Fibroblast of mammary gland (primary cell): ENCODE results near the gene AADAT.
A peak's percentile ranks its signal among the peaks of the same experiment; 100 is the strongest.

Source experiments
- DNase-seq: peaks from one replicate; pipeline ENCODE4 v3.0.0-alpha.2; 2010; ENCODE audit warnings: low read depth
- H3K4me3 ChIP-seq: 2 replicates; pipeline ENCODE4 v1.5.1; 2011; ENCODE audit warnings: low read depth, mild to moderate bottlenecking, low read length, moderate library complexity; ENCODE audit not compliant: control insufficient read depth
- CTCF ChIP-seq: conservative IDR thresholded peaks from 2 replicates; pipeline ENCODE4 v1.5.1; 2011; ENCODE audit warnings: low read depth, low read length, inconsistent platforms; ENCODE audit not compliant: control insufficient read depth, insufficient read depth

The AADAT gene

DNA sequence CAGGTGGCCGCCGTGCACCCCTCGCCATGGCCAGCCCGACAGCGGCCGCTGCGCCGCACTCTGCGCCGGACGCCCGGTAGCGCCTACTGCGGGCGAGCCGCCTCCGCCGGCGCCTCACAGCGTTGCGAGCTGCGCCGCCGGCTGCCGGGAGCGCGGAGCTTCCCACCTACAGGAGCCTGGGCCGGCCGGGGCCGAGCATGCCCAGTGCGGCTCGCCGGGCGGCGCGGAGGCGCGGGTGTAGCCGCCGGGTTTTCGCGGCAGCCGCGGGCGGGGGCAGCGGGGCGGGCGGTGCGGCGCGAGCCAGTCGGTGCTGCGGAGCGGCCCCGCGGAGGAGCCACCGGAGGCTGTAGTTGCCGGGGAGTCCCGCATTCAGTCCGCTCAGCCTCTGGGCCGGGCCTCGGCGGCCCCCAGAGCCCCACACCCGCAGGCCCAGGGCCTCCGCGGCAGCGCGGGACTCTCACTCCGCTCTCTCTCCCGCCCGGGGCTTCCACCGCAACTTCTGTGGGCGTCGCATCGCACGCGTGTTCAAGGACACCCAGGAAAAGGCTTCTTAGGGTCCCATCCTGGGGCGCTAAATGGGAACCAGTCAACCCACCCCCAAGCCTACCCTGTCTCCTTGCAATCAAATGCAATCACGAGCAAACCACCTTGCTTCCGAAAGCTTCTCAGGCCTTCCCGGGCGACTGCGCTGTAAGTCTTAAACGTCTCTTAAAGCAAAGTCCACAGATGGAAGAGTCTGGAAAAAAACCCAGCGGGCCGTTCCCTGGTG, 63.3 kb downstream of the AADAT start, which contains the start of gene MFAP3L:
Gene MFAP3L (minus strand): TSS at position 143 of the 769 bp plus-strand sequence. CDS start 20,518 bp downstream, outside the sequence.
- peak within 1 kb of the TSS; percentile 79 for H3K4me3 ChIP-seq
- DNase-seq = peak; percentile 79
- TF ChIP-seq CTCF = no peak

DNA sequence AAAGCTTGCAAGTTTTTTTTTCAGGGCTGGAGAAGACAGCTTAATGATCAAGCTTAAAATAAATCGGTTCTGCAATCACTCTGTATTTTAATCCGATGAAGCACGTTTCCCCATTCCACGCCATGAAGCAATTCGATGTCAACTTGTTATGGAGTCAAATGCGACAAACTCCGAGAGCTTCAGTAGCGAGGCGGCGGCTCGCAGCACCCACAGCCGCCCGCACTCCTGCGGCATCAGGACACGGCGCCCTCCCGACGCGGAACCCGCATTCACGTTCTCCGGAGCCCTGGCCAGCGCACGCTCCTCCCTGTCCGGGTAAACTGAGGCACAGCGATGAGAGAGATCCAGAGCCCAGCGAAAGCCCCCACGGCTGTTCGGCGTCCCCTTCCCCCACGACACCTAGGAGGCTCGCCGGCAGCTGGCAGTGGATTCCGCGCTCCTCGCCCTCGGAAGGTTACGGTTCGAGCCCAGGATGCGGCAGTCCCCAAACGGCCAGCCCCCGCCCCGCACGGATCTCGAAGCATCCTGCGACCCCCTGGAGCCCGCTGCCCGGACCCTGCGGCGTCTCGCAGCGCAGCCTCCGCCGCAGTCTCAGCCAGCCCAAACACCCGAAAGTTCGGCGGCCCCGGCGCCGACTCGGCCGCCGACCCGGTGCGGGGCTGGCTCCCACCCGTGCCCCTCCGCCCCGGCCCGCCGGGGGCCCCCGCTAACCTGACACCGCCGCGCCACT, 64.1 kb downstream of the AADAT start:
- no peak for TF ChIP-seq CTCF
- peak overlapping the region; percentile 45 for H3K4me3 ChIP-seq
- peak; percentile 6 for DNase-seq

- H3K4me3 ChIP-seq = no peak overlapping the region
- DNase-seq = no peak
- no peak for TF ChIP-seq CTCF
These were observed 67.5 kb downstream of the AADAT start for GRCh38 chr4:170022211-170022610.

GRCh38 chr4:170017252-170017651, 72.5 kb downstream of the AADAT start:
- no peak for TF ChIP-seq CTCF
- no peak for DNase-seq

DNA sequence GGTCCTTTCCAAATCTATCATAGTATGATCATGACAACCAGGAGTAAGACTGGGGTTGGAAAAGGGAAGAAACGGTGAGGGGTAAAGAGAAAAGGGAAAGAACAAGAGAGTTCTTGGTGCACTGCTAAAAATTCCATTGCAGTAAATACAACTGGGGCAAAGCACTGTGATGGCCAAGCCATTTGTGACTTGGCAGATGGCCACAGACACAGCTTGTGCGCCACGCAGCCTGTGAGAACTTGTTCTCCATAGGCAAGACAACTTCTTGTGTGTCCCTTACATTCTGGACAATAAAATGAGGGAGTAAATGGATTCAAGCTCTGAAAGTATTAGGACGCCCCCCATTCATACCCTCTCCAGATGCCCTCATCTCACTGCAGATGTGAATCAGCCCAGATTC, 74.5 kb downstream of the AADAT start:
- TF ChIP-seq CTCF = no peak
- DNase-seq = no peak
- H3K4me3 ChIP-seq = no peak overlapping the region

More at GRCh38 chr4:170017252-170017651, 72.5 kb downstream of the AADAT start:
- H3K4me3 ChIP-seq = no peak overlapping the region

- no peak overlapping the region for H3K4me3 ChIP-seq
- TF ChIP-seq CTCF = no peak
- DNase-seq = peak; percentile 72
These were observed 75.3 kb downstream of the AADAT start for GRCh38 chr4:170014359-170015011.
